HL-60 (cell line): Measurements from ENCODE around the gene RBMX.

Experiments
- POLR2AphosphoS5 ChIP-seq: IDR thresholded peaks from 2 replicates; pipeline ENCODE4 v1.6.1; 2012; ENCODE audit warnings: low read depth
- TF ChIP-seq, protein P1 (sequence below): IDR thresholded peaks from one replicate; pipeline ENCODE4 v1.5.1; 2011; ENCODE audit warnings: low read length, control low read depth, inconsistent platforms; ENCODE audit not compliant: insufficient read depth

DNA sequence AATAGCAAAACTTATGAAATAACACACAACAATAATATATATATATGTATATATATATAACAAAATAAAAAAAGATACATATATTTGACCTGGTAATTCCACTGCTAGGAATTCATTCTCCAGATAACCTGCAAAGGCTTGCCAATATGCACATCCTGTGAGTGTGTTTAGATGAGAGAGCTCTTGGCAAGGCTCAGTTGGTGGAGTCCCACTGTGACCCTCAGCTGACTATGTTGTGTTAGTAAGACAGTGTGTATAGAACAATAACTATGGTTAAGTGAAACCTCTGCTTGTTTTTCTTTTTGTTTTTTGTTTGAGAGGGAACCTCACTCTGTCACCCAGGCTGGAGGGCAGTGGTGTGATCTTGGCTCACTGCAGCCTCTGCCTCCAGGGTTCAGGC lies 39.5 kb upstream of the RBMX start:
- TF ChIP-seq, protein P1, sequence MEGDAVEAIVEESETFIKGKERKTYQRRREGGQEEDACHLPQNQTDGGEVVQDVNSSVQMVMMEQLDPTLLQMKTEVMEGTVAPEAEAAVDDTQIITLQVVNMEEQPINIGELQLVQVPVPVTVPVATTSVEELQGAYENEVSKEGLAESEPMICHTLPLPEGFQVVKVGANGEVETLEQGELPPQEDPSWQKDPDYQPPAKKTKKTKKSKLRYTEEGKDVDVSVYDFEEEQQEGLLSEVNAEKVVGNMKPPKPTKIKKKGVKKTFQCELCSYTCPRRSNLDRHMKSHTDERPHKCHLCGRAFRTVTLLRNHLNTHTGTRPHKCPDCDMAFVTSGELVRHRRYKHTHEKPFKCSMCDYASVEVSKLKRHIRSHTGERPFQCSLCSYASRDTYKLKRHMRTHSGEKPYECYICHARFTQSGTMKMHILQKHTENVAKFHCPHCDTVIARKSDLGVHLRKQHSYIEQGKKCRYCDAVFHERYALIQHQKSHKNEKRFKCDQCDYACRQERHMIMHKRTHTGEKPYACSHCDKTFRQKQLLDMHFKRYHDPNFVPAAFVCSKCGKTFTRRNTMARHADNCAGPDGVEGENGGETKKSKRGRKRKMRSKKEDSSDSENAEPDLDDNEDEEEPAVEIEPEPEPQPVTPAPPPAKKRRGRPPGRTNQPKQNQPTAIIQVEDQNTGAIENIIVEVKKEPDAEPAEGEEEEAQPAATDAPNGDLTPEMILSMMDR = no peak
- TF ChIP-seq POLR2AphosphoS5 = no peak
